ELR (cell line): ENCODE results near the gene FFAR2.

Source experiments
- DNase-seq: peaks from one replicate; pipeline ENCODE4 v3.0.0-alpha.2; 2015; ENCODE audit warnings: low read depth

The FFAR2 gene

DNA sequence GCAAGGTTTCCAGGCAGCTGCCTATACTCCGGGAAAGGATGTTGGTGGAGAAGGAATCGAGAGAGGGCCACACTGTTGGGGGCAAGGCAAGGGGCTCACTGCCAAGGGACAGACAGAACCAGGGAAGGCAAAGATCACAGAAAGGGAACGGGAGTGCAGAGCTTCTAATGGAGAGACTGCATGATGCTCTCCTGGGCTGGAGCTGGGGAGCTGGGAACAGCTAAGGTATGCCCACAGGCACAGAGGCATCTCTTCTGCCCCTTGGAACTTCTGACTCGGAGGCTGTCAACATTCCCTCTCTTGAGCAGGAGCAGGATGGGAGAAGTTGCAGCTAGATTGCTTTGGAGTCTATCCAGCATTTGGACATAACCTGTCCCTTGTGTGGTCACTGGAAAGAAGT is 22.4 kb upstream of the FFAR2 start:
- DNase-seq = no peak

GRCh38 chr19:35427187-35427586 is 20.9 kb upstream of the FFAR2 start:
- no peak for DNase-seq

DNA sequence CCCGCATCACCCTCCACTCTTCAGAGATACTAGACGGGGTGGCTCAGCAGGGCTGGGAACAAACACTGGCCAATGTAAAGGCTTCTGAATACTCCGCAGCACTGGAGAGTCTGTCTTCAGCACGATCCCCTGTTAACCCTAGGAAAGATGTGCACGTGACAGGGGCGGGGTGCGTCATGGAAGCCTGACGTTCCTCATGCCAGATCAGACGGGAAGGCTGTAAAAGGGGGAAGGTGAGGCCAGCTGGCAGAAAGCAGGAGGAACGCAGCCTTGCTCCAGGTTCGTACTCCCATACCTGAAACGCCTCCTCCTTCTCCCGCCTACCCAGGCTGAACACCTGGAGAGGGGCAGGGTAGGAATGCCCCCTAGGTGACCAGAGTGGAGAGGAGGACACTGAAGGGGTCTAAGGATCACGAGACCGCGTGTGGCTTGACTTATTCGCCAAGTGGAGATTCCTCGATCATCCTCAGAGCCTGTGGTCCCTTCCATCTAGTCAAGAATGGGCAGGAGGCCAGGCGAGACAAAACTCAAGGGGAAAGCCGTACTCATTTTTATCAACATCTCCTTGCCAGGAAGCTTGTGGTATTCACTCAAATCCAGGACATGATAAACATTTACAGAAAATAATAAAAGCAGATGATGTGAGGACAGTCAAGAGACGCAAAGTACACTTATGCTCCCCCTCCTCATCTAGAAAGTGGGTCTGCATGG is 18.2 kb upstream of the FFAR2 start:
- no peak for DNase-seq

- DNase-seq = no peak
These were observed 17.5 kb upstream of the FFAR2 start for GRCh38 chr19:35430409-35431144.

- DNase-seq = no peak
These were observed 16.8 kb upstream of the FFAR2 start for GRCh38 chr19:35431145-35431807.

DNA sequence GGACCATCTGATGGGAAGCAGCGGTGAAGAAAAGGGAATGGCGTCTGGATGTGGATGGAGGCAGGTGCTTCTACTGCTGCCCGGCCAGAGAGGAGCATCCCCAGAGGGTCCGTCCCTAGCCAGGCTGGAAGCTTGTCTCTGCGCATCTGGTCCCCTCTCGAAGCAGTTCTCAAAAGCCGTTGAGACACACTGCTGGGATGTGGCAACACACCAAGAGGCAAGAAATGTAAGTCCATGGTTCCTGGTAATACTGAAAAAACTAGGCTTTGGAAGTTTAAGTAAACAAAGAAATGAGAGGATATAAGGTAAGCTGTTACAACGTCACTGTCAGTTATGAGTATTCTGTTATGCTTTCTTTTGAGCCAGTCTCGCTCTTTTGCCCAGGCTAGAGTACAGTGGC is 15.1 kb upstream of the FFAR2 start:
- no peak for DNase-seq

- no peak for DNase-seq
These were observed 14.6 kb upstream of the FFAR2 start for GRCh38 chr19:35433448-35433847.

DNA sequence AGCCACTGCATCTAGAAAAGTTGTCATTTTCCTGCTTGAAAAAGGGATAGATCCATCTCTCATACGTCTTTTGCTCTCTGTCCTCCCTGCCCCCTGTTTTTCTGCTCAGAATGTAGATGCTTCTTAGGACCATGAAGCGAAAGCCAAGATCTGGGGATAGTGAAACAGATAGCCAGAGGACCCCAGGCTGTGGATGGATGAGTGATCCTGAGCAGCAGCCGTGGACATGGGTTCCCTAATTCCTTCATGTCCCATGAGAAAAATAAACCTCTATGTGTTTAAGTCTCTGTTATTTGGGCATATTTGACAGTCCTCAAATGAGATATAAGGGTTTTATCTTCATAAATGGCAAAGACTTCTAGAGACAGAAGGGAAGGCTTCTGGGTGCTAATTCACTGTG is 12.2 kb upstream of the FFAR2 start:
- DNase-seq = no peak

GRCh38 chr19:35436477-35437405 is 11.3 kb upstream of the FFAR2 start:
- DNase-seq = peak; percentile 13

DNA sequence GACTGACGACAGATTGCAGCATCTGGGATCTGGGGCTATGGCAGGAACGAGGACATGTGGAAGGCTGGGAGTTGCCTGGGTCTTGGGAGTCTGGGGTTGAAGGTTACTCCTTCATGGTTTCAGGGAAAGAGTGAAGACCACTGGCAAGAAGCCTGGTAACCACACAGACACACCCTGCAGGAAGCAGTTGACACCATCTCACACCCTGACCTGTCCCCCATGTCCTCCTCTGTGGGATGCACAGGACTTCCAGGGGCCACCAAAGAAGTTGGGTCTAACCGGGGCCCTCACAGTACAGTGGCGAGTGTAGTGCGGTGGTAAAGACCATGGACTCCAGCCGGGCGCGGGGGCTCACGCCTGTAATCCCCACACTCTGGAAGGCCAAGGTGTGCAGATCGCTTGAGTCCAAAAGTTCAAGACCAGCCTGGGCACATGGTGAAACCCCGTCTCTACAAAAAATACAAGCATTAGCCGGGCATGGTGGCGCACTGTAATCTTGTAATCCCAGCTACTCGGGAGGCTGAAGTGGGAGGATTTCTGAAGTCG is 10.6 kb upstream of the FFAR2 start:
- no peak for DNase-seq

- no peak for DNase-seq
These were observed 10.0 kb upstream of the FFAR2 start for GRCh38 chr19:35438096-35438495.

DNA sequence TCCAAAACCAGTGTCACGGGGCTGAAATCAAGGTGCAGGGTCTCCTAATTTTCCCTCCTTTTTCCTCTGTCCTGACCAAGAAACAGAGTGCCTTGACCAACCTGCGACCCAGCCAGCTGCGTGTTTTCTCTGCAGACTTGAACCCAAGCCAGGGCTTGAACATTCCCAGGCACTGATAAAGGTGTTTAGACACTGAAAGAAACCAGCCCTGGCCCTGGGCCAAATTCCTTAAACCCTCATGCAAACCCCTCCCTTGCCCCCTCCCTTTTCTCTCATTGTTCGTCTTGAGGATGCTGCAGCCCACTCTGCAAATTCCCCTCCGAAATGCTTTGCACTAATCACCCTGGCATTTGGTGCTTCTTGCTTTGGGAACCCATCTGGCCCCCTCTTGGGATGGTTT is 9.5 kb upstream of the FFAR2 start:
- no peak for DNase-seq

DNA sequence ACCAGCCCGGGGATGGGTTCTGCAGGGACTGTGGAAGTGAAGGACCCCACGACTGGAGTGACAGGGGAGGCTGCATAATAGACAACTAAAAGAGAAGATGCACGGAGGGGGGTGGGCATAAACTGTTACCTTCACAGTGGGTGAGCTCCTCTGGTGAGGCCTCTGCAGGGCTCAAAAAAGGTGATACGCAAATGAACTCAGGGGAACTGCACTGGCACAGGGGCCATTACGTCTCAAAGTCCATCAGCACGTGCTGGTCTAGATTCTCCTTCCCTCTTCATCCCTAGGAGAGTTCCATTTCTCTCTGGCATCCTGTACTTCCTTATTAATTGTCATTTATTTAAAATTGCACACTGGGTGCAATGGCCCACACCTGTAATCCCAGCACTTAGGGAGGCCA is 8.1 kb upstream of the FFAR2 start:
- no peak for DNase-seq

DNA sequence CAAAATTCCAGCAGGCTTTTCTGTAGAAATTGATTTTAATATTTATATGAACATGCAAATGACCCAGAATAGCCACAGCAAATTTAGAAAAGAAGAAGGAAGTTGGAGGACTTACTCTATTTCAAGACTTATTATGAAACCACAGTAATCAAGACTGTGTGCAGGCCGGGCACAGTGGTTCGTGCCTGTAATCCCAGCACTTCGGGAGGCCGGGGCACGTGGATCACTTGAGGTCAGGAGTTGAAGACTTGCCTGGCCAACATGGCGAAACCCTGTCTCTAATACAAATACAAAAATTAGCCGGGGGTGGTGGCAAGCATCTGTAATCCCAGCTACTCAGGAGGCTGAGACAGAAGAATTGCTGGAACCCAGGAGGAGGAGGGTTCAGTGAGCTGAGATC is 6.0 kb upstream of the FFAR2 start:
- DNase-seq = no peak

DNA sequence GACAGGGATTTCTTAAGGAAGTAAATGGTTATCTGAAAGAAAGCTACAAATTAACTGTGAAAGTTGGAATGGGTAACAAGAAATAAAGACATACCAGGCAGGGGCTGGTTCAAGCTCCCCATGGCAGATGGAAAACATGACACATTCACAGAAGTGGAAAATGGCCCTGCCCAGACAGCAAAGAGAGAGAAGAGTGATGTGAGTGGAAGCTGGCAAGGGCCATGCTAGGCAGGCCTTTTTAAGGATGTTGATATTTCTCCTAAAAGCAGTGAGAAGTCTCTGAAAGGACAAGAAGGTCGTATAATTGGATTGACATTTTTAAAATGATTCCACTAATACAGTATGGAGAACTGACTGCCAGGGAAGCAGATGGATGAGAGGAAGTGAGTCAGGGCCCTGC is 3.3 kb upstream of the FFAR2 start:
- DNase-seq = no peak

GRCh38 chr19:35445826-35446593 is 2.0 kb upstream of the FFAR2 start:
- no peak for DNase-seq

DNA sequence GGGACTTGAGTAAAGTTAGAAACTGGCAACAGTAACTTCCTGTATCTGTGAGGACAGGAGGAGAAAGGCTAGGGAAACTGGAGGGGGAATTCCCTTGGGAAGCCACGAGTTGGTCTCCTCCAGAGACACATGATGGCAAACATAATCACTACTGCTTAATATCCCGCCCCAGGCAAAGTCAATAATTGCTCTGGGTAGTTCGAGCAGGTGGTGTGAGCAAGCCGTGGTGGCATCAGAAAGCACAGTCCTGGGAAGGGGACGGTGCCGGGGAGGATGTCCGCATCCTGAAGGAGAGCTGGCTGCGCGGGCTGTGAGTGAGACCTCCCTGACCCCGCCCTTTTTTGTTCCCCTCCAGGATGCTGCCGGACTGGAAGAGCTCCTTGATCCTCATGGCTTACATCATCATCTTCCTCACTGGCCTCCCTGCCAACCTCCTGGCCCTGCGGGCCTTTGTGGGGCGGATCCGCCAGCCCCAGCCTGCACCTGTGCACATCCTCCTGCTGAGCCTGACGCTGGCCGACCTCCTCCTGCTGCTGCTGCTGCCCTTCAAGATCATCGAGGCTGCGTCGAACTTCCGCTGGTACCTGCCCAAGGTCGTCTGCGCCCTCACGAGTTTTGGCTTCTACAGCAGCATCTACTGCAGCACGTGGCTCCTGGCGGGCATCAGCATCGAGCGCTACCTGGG is 1.4 kb downstream of the FFAR2 start:
- no peak for DNase-seq

DNA sequence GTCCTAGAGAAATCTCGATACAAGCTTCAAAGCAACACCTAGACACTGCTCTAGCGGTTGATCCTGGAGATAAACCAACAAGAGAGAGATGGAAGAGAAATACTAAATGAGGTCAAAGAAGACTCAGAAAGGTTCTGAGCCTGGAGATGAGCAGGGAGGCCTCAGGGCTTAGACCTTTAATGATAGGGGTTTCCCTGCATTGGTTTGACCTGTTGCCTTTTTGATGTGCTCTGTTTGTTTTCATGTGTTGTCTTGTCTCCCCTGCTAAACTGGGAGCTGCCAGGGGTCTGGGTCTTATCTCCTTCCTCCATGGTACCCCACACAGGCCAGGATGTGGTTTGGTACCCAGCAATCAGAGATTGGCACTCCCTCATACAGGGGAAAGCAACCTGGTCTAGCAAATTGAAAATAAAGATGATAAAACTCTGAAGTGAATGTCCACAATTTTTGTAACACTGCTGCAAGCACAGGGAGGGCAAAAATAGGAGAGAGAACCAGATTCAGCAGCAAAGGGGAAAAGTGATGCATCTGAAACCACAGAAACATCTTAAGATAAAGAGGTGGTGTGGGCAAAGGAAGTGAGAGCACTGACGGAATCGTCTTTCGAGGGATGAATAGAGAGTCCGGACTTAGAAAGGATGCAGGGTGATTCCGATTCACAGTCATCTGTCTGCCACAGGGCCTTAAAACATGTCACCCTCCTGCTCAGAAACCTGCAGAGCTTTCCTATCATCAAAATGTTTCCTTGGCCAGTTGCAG is 3.5 kb downstream of the FFAR2 start:
- DNase-seq = no peak

- no peak for DNase-seq
These were observed 6.6 kb downstream of the FFAR2 start for GRCh38 chr19:35454663-35455062.
